WTC11 (cell line): ENCODE measurements around the gene RPH3AL. TPM values are rescaled to one million over a fixed set of nuclear protein-coding genes. Genes with fewer than 3 reads are reported as not detected.

ENCODE experiments used
- ATAC-seq: fragments of 200-7000 bp; cut with Tn5 transposase; 2 replicates; pipeline ENCODE4 v1.10.0; 2021; ENCODE audit warnings: mild to moderate bottlenecking, moderate library complexity
- CTCF ChIA-PET: fragments of 300-600 bp; sonication (Branson Sonifier 250); formaldehyde crosslinking; loops from one replicate; lab custom pipeline; 2021; ENCODE audit warnings: antibody characterized with exemption; lab: Charles Lee
- POLR2A ChIA-PET: fragments of 350-600 bp; sonication (Branson Sonifier 250); formaldehyde crosslinking; loops from one replicate; lab custom pipeline; 2021; ENCODE audit warnings: antibody characterized with exemption; lab: Charles Lee
- DNase-seq: peaks from one replicate; pipeline ENCODE4 v3.0.0; 2021; ENCODE audit warnings: low spot score
- H3K27ac Mint-ChIP-seq: 2 replicates; pipeline ENCODE4 v1.8.0; 2021; ENCODE audit warnings: mixed read lengths
- H3K27me3 Mint-ChIP-seq: 2 replicates; pipeline ENCODE4 v1.8.0; 2021; ENCODE audit warnings: low read depth, mild to moderate bottlenecking, moderate library complexity, mixed read lengths
- H3K36me3 Mint-ChIP-seq: 2 replicates; pipeline ENCODE4 v1.8.0; 2021; ENCODE audit warnings: mixed read lengths
- H3K4me1 Mint-ChIP-seq: 2 replicates; pipeline ENCODE4 v1.8.0; 2022; ENCODE audit warnings: mixed read lengths
- H3K4me3 Mint-ChIP-seq: 2 replicates; pipeline ENCODE4 v1.8.0; 2021; ENCODE audit warnings: mild to moderate bottlenecking, moderate library complexity, mixed read lengths
- H3K9me3 Mint-ChIP-seq: 2 replicates; pipeline ENCODE4 v1.8.0; 2021; ENCODE audit warnings: mixed read lengths
- E2F1 ChIP-seq: sonication (generic); formaldehyde crosslinking; IDR thresholded peaks from 2 replicates; pipeline ENCODE4 v1.8.0; 2022; ENCODE audit warnings: mild to moderate bottlenecking, missing genetic modification reagents
- E2F4 ChIP-seq: sonication (generic); formaldehyde crosslinking; IDR thresholded peaks from 2 replicates; pipeline ENCODE4 v1.8.1; 2022; ENCODE audit warnings: low read depth, mild to moderate bottlenecking, moderate library complexity, missing genetic modification reagents, borderline replicate concordance
- FOXP4 ChIP-seq: sonication (generic); formaldehyde crosslinking; IDR thresholded peaks from 2 replicates; pipeline ENCODE4 v1.8.0; 2022; ENCODE audit warnings: mild to moderate bottlenecking, missing genetic modification reagents
- GABPB1 ChIP-seq: sonication (generic); formaldehyde crosslinking; IDR thresholded peaks from 2 replicates; pipeline ENCODE4 v1.8.1; 2023; ENCODE audit warnings: mild to moderate bottlenecking, missing genetic modification reagents
- HMGA2 ChIP-seq: fragments of 250-450 bp; sonication (Bioruptor Pico); IDR thresholded peaks from 2 replicates; pipeline ENCODE4 v1.4.0; 2021; ENCODE audit warnings: mild to moderate bottlenecking, moderate library complexity
- IRF1 ChIP-seq: sonication (generic); formaldehyde crosslinking; IDR thresholded peaks from 2 replicates; pipeline ENCODE4 v1.8.0; 2023; ENCODE audit warnings: missing genetic modification reagents
- MXD4 ChIP-seq: fragments of 250-450 bp; sonication (Bioruptor Pico); IDR thresholded peaks from 2 replicates; pipeline ENCODE4 v1.8.0; 2021; ENCODE audit warnings: mild to moderate bottlenecking, moderate library complexity, borderline replicate concordance
- NR1H2 ChIP-seq: sonication (generic); formaldehyde crosslinking; IDR thresholded peaks from 2 replicates; pipeline ENCODE4 v1.9.0; 2021; ENCODE audit warnings: mild to moderate bottlenecking, moderate library complexity, missing genetic modification reagents
- PRRX2 ChIP-seq: fragments of 250-450 bp; sonication (Bioruptor Pico); IDR thresholded peaks from 2 replicates; pipeline ENCODE4 v1.8.0; 2021; ENCODE audit warnings: mild to moderate bottlenecking
- RELA ChIP-seq: sonication (generic); formaldehyde crosslinking; IDR thresholded peaks from 2 replicates; pipeline ENCODE4 v1.8.1; 2022; ENCODE audit warnings: missing genetic modification reagents, mild to moderate bottlenecking, borderline replicate concordance
- SMAD4 ChIP-seq: sonication (generic); formaldehyde crosslinking; IDR thresholded peaks from 2 replicates; pipeline ENCODE4 v1.8.0; 2022; ENCODE audit warnings: mild to moderate bottlenecking, missing genetic modification reagents
- TEAD4 ChIP-seq: sonication (generic); formaldehyde crosslinking; IDR thresholded peaks from 2 replicates; pipeline ENCODE4 v1.8.0; 2022; ENCODE audit warnings: mild to moderate bottlenecking, missing genetic modification reagents
- TP53 ChIP-seq: sonication (generic); formaldehyde crosslinking; IDR thresholded peaks from 2 replicates; pipeline ENCODE4 v1.8.1; 2023; ENCODE audit warnings: mild to moderate bottlenecking, missing genetic modification reagents
- USF2 ChIP-seq: sonication (generic); formaldehyde crosslinking; IDR thresholded peaks from 2 replicates; pipeline ENCODE4 v1.8.1; 2023; ENCODE audit warnings: mild to moderate bottlenecking, missing genetic modification reagents, moderate library complexity
- ZNF219 ChIP-seq: sonication (generic); formaldehyde crosslinking; IDR thresholded peaks from 2 replicates; pipeline ENCODE4 v1.8.0; 2023; ENCODE audit warnings: missing genetic modification reagents, mild to moderate bottlenecking, borderline replicate concordance
- total RNA-seq: library from RNA; stranded (reverse); gene quantifications from 3 replicates; pipeline ENCODE4 v1.2.3, GENCODE V29; 2021

The RPH3AL gene
- total RNA-seq, 1 experiment from 2014 or later, result 2.0 TPM

- TF ChIP-seq NR1H2 (no peak), E2F4 (CRISPR knock-in tag) (no peak), HMGA2 (CRISPR knock-in tag) (no peak), MXD4 (CRISPR knock-in tag) (no peak)
These were observed 174.8 kb downstream of the RPH3AL start (continued) for GRCh38 chr17:177762-178161.

- no peak overlapping the region for H3K4me3 Mint-ChIP-seq
- ATAC-seq (no peak), DNase-seq (no peak)
- peaks cover 4% of the 10 kb centered on the region for H3K4me1 Mint-ChIP-seq
- no peaks in the 10 kb centered on the region for H3K36me3 Mint-ChIP-seq
- no peaks in the 10 kb centered on the region for H3K9me3 Mint-ChIP-seq
- ChIA-PET CTCF (interaction anchor here (0.7 to 2.3 kb wide), 3 partner anchors 13 to 134 kb away, joined by 3 to 10 read pairs (median 4); no protein-coding TSS in a partner anchor), POLR2A (no interaction called here)
- TF ChIP-seq TP53 (no peak), GABPB1 (CRISPR knock-in tag) (no peak), ZNF219 (no peak)
- H3K27me3 Mint-ChIP-seq, result peaks cover 27% of the 10 kb centered on the region
- no peak overlapping the region for H3K27ac Mint-ChIP-seq
These were observed 175.5 kb downstream of the RPH3AL start for GRCh38 chr17:177155-177554.

- Mint-ChIP-seq H3K4me3 (no peak overlapping the region), H3K27ac (no peak overlapping the region), H3K9me3 (no peaks in the 10 kb centered on the region), H3K4me1 (no peaks in the 10 kb centered on the region), H3K36me3 (no peaks in the 10 kb centered on the region), H3K27me3 (peaks cover 6% of the 10 kb centered on the region)
- TF ChIP-seq NR1H2 (no peak), IRF1 (CRISPR knock-in tag) (no peak), USF2 (CRISPR knock-in tag) (no peak), PRRX2 (no peak), FOXP4 (CRISPR knock-in tag) (no peak), SMAD4 (CRISPR knock-in tag) (no peak)
- no peak for DNase-seq
- no peak for ATAC-seq
- ChIA-PET POLR2A (no interaction called here), CTCF (interaction anchor here (1.2 to 1.5 kb wide), 2 partner anchors 9 to 212 kb away, joined by 3 read pairs; no protein-coding TSS in a partner anchor)
These were observed 179.3 kb downstream of the RPH3AL start for GRCh38 chr17:173166-173911.

GRCh38 chr17:172401-172800 is 180.2 kb downstream of the RPH3AL start:
- ATAC-seq (no peak), DNase-seq (no peak)
- H3K4me3 Mint-ChIP-seq, result no peak overlapping the region
- POLR2A ChIA-PET, result no interaction called here
- H3K27ac Mint-ChIP-seq, result no peak overlapping the region
- no peaks in the 10 kb centered on the region for H3K9me3 Mint-ChIP-seq
- no peak for TF ChIP-seq RELA (CRISPR knock-in tag)
- no peak for TF ChIP-seq E2F1 (CRISPR knock-in tag)
- no peak for TF ChIP-seq TEAD4
- CTCF ChIA-PET, result no interaction called here
- H3K27me3 Mint-ChIP-seq, result no peaks in the 10 kb centered on the region
- no peaks in the 10 kb centered on the region for H3K4me1 Mint-ChIP-seq
- no peaks in the 10 kb centered on the region for H3K36me3 Mint-ChIP-seq
